ENCODE results near the gene IL1RAPL1. TPM values are rescaled to one million over a fixed set of nuclear protein-coding genes. Genes with fewer than 3 reads are reported as not detected.

Gene IL1RAPL1
- polyA plus RNA-seq, 1 donor from 2014 or later, result not detected

DNA sequence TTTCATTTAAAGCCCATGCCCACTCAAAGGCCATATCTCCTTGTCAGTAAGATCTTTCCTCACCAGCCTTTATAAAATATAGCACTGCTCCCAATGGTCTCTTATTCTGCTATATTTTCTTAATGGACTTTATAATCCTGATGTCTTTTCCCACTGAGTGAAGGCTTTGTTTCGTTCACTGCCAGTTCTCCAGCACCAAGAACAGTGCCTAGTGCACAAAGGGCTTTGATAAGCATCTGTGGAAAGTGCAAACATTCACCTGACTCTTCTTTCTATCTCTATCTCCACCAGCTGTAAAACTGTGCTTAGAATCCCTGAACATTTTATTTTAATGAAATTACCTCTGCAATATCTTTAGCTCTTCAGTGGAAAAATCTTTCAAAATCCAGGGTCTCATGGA lies 1054.2 kb downstream of the IL1RAPL1 start:
- Histone ChIP-seq H3K9me3 (ENCODE audit: low read length) (no peaks in the 10 kb centered on the region), H3K9ac (ENCODE audit: low read length) (no peak overlapping the region), H3F3A (ENCODE audit: insufficient read depth, low read length, poor library complexity, severe bottlenecking) (no peaks in the 10 kb centered on the region), H3K27ac (ENCODE audit: low read length) (no peak overlapping the region), H3K4me3 (ENCODE audit: low read length) (no peak overlapping the region), H3K9me2 (ENCODE audit: insufficient read depth, low read length) (no peaks in the 10 kb centered on the region), H3K4me2 (ENCODE audit: low read length) (no peak overlapping the region), H3K79me2 (replicated peaks; ENCODE audit: insufficient read depth, low read length) (no peaks in the 10 kb centered on the region), H2AFZ (ENCODE audit: low read depth, low read length) (no peak overlapping the region), H3K36me3 (ENCODE audit: insufficient read depth, low read length) (no peaks in the 10 kb centered on the region), H4K20me1 (ENCODE audit: insufficient read depth) (no peaks in the 10 kb centered on the region), H3K27me3 (ENCODE audit: insufficient read depth, low read depth, low read length) (no peaks in the 10 kb centered on the region)
- TF ChIP-seq, protein P1, sequence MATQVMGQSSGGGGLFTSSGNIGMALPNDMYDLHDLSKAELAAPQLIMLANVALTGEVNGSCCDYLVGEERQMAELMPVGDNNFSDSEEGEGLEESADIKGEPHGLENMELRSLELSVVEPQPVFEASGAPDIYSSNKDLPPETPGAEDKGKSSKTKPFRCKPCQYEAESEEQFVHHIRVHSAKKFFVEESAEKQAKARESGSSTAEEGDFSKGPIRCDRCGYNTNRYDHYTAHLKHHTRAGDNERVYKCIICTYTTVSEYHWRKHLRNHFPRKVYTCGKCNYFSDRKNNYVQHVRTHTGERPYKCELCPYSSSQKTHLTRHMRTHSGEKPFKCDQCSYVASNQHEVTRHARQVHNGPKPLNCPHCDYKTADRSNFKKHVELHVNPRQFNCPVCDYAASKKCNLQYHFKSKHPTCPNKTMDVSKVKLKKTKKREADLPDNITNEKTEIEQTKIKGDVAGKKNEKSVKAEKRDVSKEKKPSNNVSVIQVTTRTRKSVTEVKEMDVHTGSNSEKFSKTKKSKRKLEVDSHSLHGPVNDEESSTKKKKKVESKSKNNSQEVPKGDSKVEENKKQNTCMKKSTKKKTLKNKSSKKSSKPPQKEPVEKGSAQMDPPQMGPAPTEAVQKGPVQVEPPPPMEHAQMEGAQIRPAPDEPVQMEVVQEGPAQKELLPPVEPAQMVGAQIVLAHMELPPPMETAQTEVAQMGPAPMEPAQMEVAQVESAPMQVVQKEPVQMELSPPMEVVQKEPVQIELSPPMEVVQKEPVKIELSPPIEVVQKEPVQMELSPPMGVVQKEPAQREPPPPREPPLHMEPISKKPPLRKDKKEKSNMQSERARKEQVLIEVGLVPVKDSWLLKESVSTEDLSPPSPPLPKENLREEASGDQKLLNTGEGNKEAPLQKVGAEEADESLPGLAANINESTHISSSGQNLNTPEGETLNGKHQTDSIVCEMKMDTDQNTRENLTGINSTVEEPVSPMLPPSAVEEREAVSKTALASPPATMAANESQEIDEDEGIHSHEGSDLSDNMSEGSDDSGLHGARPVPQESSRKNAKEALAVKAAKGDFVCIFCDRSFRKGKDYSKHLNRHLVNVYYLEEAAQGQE (IDR thresholded peaks at IDR 0.05; ENCODE audit: borderline replicate concordance), result no peak
- TF ChIP-seq TAF1 (IDR thresholded peaks at IDR 0.05; ENCODE audit: low read depth) (no peak), RAD21 (conservative IDR thresholded peaks at IDR 0.05) (no peak), MXI1 (conservative IDR thresholded peaks at IDR 0.05; ENCODE audit: poor library complexity, severe bottlenecking) (no peak), EZH2 (IDR thresholded peaks at IDR 0.05; ENCODE audit: borderline replicate concordance, insufficient read depth, low read length, poor library complexity, severe bottlenecking) (no peak), POLR2AphosphoS5 (IDR thresholded peaks at IDR 0.05) (no peak), SMC3 (conservative IDR thresholded peaks at IDR 0.05; ENCODE audit: poor library complexity) (no peak), EP300 (conservative IDR thresholded peaks at IDR 0.05; ENCODE audit: poor library complexity, severe bottlenecking) (no peak)

DNA sequence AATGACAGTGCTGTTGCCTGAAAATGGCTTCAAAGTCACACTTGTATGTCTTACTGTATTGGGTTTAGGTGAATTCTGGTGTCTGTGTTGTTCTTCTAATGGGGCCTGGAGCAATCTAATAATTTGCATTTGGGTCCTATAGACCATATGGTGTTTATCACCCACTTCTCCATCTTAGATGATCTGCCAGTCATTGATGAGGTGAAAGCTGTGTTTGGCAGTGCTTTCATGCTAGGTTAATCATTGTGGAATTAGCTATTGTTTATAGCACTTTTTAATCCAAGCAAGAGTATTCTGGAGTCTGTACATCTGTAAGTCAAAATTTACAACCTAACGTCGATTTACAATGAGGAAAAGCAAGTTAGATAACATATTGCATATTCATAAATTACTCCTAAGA lies 1055.9 kb downstream of the IL1RAPL1 start:
- Histone ChIP-seq H4K20me1 (ENCODE audit: insufficient read depth) (no peaks in the 10 kb centered on the region), H3K9ac (ENCODE audit: low read length) (no peak overlapping the region), H3K27me3 (ENCODE audit: insufficient read depth, low read depth, low read length) (no peaks in the 10 kb centered on the region), H3K4me2 (ENCODE audit: low read length) (no peak overlapping the region), H3K27ac (ENCODE audit: low read length) (no peak overlapping the region), H3K9me2 (ENCODE audit: insufficient read depth, low read length) (no peaks in the 10 kb centered on the region), H3K36me3 (ENCODE audit: insufficient read depth, low read length) (no peaks in the 10 kb centered on the region), H3K79me2 (replicated peaks; ENCODE audit: insufficient read depth, low read length) (no peaks in the 10 kb centered on the region), H3F3A (ENCODE audit: insufficient read depth, low read length, poor library complexity, severe bottlenecking) (no peaks in the 10 kb centered on the region), H3K9me3 (ENCODE audit: low read length) (no peaks in the 10 kb centered on the region), H3K4me3 (ENCODE audit: low read length) (no peak overlapping the region), H2AFZ (ENCODE audit: low read depth, low read length) (no peak overlapping the region)
- no peak for TF ChIP-seq EZH2 (IDR thresholded peaks at IDR 0.05; ENCODE audit: borderline replicate concordance, insufficient read depth, low read length, poor library complexity, severe bottlenecking)
- TF ChIP-seq MXI1 (conservative IDR thresholded peaks at IDR 0.05; ENCODE audit: poor library complexity, severe bottlenecking), result no peak
- no peak for TF ChIP-seq TAF1 (IDR thresholded peaks at IDR 0.05; ENCODE audit: low read depth)
- TF ChIP-seq, protein P1 (IDR thresholded peaks at IDR 0.05; ENCODE audit: borderline replicate concordance), result no peak
- TF ChIP-seq EP300 (conservative IDR thresholded peaks at IDR 0.05; ENCODE audit: poor library complexity, severe bottlenecking), result no peak
- no peak for TF ChIP-seq RAD21 (conservative IDR thresholded peaks at IDR 0.05)
- TF ChIP-seq POLR2AphosphoS5 (IDR thresholded peaks at IDR 0.05), result no peak
- TF ChIP-seq, protein P2, sequence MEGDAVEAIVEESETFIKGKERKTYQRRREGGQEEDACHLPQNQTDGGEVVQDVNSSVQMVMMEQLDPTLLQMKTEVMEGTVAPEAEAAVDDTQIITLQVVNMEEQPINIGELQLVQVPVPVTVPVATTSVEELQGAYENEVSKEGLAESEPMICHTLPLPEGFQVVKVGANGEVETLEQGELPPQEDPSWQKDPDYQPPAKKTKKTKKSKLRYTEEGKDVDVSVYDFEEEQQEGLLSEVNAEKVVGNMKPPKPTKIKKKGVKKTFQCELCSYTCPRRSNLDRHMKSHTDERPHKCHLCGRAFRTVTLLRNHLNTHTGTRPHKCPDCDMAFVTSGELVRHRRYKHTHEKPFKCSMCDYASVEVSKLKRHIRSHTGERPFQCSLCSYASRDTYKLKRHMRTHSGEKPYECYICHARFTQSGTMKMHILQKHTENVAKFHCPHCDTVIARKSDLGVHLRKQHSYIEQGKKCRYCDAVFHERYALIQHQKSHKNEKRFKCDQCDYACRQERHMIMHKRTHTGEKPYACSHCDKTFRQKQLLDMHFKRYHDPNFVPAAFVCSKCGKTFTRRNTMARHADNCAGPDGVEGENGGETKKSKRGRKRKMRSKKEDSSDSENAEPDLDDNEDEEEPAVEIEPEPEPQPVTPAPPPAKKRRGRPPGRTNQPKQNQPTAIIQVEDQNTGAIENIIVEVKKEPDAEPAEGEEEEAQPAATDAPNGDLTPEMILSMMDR (IDR thresholded peaks at IDR 0.05; ENCODE audit: poor library complexity, severe bottlenecking), result no peak
